ENCODE measurements around the gene MRPL24. TPM values are rescaled to one million over a fixed set of nuclear protein-coding genes. Genes with fewer than 3 reads are reported as not detected.

The MRPL24 gene
- total and polyA plus RNA-seq, 2 of the 13 experiments (the other 11 are each of a cell fraction or from before 2014, with no cell fraction given), result 38.1 to 42.9 TPM

DNA sequence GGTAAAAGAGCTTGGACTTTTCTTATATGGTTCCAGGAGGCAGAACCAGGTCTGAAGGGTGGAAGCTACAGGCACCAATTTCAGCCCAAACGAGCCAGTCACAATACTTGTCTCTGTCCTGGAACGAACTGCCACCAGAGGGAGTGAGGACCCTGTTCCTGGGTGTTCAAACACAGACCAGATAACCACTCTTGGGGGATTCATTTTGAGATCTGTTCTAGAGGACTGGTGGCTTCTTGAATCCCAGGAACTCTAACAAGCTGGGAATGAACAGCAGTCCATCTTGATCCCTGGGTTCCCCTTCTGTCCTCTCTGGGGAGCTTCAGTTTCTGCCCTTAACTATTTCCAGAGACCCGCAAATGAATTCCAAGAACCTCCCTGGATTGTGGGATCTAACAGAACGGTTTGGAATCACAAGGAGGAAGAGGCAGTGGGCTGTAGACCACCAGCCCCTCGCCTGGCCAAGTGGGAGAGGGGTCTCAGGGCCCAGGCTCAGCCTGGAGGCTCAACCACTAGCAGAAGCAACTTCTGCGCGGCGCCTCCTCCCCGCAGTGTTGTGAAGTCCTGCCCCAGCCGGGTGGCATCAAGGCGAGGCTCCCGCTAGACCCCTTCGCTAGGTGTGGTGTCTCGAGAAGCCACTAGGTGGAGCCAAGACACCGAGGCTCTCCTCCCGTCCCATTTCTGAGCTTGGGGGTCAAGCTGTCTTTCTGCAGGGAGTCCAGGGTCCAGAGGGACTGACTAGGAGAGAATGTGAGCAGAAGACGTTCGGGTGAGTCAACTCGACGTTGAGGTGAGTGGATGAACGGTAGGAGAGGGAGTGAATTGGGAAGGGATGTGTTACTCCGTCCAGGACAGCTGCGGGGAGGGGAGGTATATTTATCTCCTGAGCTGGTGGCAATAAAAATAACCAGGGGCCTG lies 51.6 kb downstream of the MRPL24 start (continued):
- TF ChIP-seq, protein P1, sequence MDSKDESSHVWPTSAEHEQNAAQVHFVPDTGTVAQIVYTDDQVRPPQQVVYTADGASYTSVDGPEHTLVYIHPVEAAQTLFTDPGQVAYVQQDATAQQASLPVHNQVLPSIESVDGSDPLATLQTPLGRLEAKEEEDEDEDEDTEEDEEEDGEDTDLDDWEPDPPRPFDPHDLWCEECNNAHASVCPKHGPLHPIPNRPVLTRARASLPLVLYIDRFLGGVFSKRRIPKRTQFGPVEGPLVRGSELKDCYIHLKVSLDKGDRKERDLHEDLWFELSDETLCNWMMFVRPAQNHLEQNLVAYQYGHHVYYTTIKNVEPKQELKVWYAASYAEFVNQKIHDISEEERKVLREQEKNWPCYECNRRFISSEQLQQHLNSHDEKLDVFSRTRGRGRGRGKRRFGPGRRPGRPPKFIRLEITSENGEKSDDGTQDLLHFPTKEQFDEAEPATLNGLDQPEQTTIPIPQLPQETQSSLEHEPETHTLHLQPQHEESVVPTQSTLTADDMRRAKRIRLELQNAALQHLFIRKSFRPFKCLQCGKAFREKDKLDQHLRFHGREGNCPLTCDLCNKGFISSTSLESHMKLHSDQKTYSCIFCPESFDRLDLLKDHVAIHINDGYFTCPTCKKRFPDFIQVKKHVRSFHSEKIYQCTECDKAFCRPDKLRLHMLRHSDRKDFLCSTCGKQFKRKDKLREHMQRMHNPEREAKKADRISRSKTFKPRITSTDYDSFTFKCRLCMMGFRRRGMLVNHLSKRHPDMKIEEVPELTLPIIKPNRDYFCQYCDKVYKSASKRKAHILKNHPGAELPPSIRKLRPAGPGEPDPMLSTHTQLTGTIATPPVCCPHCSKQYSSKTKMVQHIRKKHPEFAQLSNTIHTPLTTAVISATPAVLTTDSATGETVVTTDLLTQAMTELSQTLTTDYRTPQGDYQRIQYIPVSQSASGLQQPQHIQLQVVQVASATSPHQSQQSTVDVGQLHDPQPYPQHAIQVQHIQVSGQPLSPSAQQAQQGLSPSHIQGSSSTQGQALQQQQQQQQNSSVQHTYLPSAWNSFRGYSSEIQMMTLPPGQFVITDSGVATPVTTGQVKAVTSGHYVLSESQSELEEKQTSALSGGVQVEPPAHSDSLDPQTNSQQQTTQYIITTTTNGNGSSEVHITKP (CRISPR knock-in tag; IDR thresholded peaks at IDR 0.05; ENCODE audit: low read depth), result no peak
- TF ChIP-seq HCFC1 (IDR thresholded peaks at IDR 0.05; ENCODE audit: low read depth, low read length), result 0 out of 2 replicates have a peak, but pooled peaks have one; percentile 8
- no peak for TF ChIP-seq CERS6 (CRISPR knock-in tag; IDR thresholded peaks at IDR 0.05)
- no peak for TF ChIP-seq ZNF589 (CRISPR knock-in tag; conservative IDR thresholded peaks at IDR 0.05)
- TF ChIP-seq ZNF44 (CRISPR knock-in tag; IDR thresholded peaks at IDR 0.05), result no peak
- TF ChIP-seq ZNF224 (CRISPR knock-in tag; IDR thresholded peaks at IDR 0.05), result no peak
- peak; percentile 71; the same call in 1 of the 2 replicates for TF ChIP-seq KDM2A (CRISPR knock-in tag; IDR thresholded peaks at IDR 0.05; ENCODE audit: borderline replicate concordance, low read depth)
- no peak for TF ChIP-seq ZNF33B (CRISPR knock-in tag; IDR thresholded peaks at IDR 0.05)
- TF ChIP-seq, protein P2, sequence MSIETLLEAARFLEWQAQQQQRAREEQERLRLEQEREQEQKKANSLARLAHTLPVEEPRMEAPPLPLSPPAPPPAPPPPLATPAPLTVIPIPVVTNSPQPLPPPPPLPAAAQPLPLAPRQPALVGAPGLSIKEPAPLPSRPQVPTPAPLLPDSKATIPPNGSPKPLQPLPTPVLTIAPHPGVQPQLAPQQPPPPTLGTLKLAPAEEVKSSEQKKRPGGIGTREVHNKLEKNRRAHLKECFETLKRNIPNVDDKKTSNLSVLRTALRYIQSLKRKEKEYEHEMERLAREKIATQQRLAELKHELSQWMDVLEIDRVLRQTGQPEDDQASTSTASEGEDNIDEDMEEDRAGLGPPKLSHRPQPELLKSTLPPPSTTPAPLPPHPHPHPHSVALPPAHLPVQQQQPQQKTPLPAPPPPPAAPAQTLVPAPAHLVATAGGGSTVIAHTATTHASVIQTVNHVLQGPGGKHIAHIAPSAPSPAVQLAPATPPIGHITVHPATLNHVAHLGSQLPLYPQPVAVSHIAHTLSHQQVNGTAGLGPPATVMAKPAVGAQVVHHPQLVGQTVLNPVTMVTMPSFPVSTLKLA (IDR thresholded peaks at IDR 0.05), result no peak
- TF ChIP-seq CHD2 (IDR thresholded peaks at IDR 0.05; ENCODE audit: low read depth, low read length), result no peak
- no peak for TF ChIP-seq ZNF724P (CRISPR knock-in tag; IDR thresholded peaks at IDR 0.05; ENCODE audit: borderline replicate concordance)
- no peak for TF ChIP-seq ZNF382 (CRISPR knock-in tag; IDR thresholded peaks at IDR 0.05; ENCODE audit: borderline replicate concordance)
- no peak for TF ChIP-seq RBM22 (optimal IDR thresholded peaks at IDR 0.05; ENCODE audit: low read length)
- TF ChIP-seq EZH2 (conservative IDR thresholded peaks at IDR 0.05; ENCODE audit: low read depth, low read length), result no peak
- no peak for TF ChIP-seq ZBTB8A (CRISPR knock-in tag; IDR thresholded peaks at IDR 0.05; ENCODE audit: borderline replicate concordance, low read depth)
- 0 out of 2 replicates have a peak, but pooled peaks have one; percentile 24 for TF ChIP-seq PHF21A (CRISPR knock-in tag; IDR thresholded peaks at IDR 0.05)
- TF ChIP-seq DMTF1 (CRISPR knock-in tag; IDR thresholded peaks at IDR 0.05), result 0 out of 2 replicates have a peak, but pooled peaks have one; percentile 64
- TF ChIP-seq NR2F1 (CRISPR knock-in tag; IDR thresholded peaks at IDR 0.05), result no peak
- no peak for TF ChIP-seq SRSF1 (optimal IDR thresholded peaks at IDR 0.05; ENCODE audit: low read depth, low read length)
- no peak for TF ChIP-seq PCBP2 (optimal IDR thresholded peaks at IDR 0.05; ENCODE audit: low read depth, low read length, poor library complexity, severe bottlenecking)

Measured in HepG2 (cell line).